Measurements from ENCODE around the gene ADGRD2. TPM values are rescaled to one million over a fixed set of nuclear protein-coding genes. Genes with fewer than 3 reads are reported as not detected.

The ADGRD2 gene
- total RNA-seq, 1 donor from 2014 or later: not detected

GRCh38 chr9:124510650-124511425 is 60.6 kb downstream of the ADGRD2 start:
- peak; percentile 29 for DNase-seq (ENCODE audit: low read depth)

- DNase-seq (ENCODE audit: low read depth): no peak
Measured at GRCh38 chr9:124511426-124511840, 61.2 kb downstream of the ADGRD2 start.

GRCh38 chr9:124511891-124512805 is 61.9 kb downstream of the ADGRD2 start:
- no peak for DNase-seq (ENCODE audit: low read depth)

- DNase-seq (ENCODE audit: low read depth): no peak
Measured at GRCh38 chr9:124512806-124513204, 62.6 kb downstream of the ADGRD2 start.

- no peak for DNase-seq (ENCODE audit: low read depth)
Measured at GRCh38 chr9:124513376-124513994, 63.2 kb downstream of the ADGRD2 start.

GRCh38 chr9:124514125-124514524 is 63.9 kb downstream of the ADGRD2 start:
- DNase-seq (ENCODE audit: low read depth): no peak

- DNase-seq (ENCODE audit: low read depth): no peak
Measured at GRCh38 chr9:124514874-124515273, 64.6 kb downstream of the ADGRD2 start.

GRCh38 chr9:124517600-124517999 is 67.3 kb downstream of the ADGRD2 start:
- DNase-seq (ENCODE audit: low read depth): no peak

- no peak for DNase-seq (ENCODE audit: low read depth)
Measured at GRCh38 chr9:124518116-124518515, 67.9 kb downstream of the ADGRD2 start.

- no peak for DNase-seq (ENCODE audit: low read depth)
Measured at GRCh38 chr9:124520206-124520596, 70.0 kb downstream of the ADGRD2 start.

- DNase-seq (ENCODE audit: low read depth): no peak
Measured at GRCh38 chr9:124521142-124521541, 70.9 kb downstream of the ADGRD2 start.

GRCh38 chr9:124522121-124523098 is 72.2 kb downstream of the ADGRD2 start:
- no peak for DNase-seq (ENCODE audit: low read depth)

- DNase-seq (ENCODE audit: low read depth): no peak
Measured at GRCh38 chr9:124526174-124526573, 75.9 kb downstream of the ADGRD2 start.

- peak; percentile 51 for DNase-seq (ENCODE audit: low read depth)
Measured at GRCh38 chr9:124527781-124528180, 77.5 kb downstream of the ADGRD2 start.

Other genes with a start within 250 kb of the ADGRD2 start
- gene NEK6, start 192.5 kb upstream of the ADGRD2 start, total RNA-seq: 19.1 and 124 TPM in 2 replicates
- gene PSMB7, start 35.0 kb upstream of the ADGRD2 start, total RNA-seq: 94.6 and 231 TPM in 2 replicates
- not detected in 2 replicates for gene NR5A1, start 56.9 kb downstream of the ADGRD2 start, total RNA-seq